22Rv1 (cell line): ENCODE data around the gene MEF2D.

ENCODE experiments used
- H3K27ac ChIP-seq: fragments of 450-650 bp; 2 replicates; pipeline ENCODE4 v1.5.1; 2017
- CTCF ChIP-seq: fragments of 450-650 bp; IDR thresholded peaks from 2 replicates; pipeline ENCODE4 v1.5.1; 2017; ENCODE audit warnings: mild to moderate bottlenecking
- ZFX ChIP-seq: fragments of 450-650 bp; IDR thresholded peaks from 2 replicates; pipeline ENCODE4 v1.6.1; 2017; ENCODE audit warnings: antibody characterized with exemption, borderline replicate concordance

Gene MEF2D

GRCh38 chr1:156448134-156448967, 52.2 kb downstream of the MEF2D start:
- TF ChIP-seq CTCF = no peak
- no peak for TF ChIP-seq ZFX
- no peak overlapping the region for H3K27ac ChIP-seq

GRCh38 chr1:156445789-156446263, 54.7 kb downstream of the MEF2D start:
- no peak overlapping the region for H3K27ac ChIP-seq
- no peak for TF ChIP-seq ZFX
- TF ChIP-seq CTCF = peak; percentile 99

GRCh38 chr1:156444407-156445001, 56.1 kb downstream of the MEF2D start:
- no peak overlapping the region for H3K27ac ChIP-seq
- TF ChIP-seq ZFX (no peak), CTCF (peak; percentile 82)

- no peak for TF ChIP-seq ZFX
- TF ChIP-seq CTCF = no peak
- no peak overlapping the region for H3K27ac ChIP-seq
Observed at GRCh38 chr1:156443286-156443685, 57.3 kb downstream of the MEF2D start.

GRCh38 chr1:156440654-156441437, 59.7 kb downstream of the MEF2D start:
- no peak for TF ChIP-seq ZFX
- no peak for TF ChIP-seq CTCF

GRCh38 chr1:156439777-156440183, 60.8 kb downstream of the MEF2D start:
- H3K27ac ChIP-seq = no peak overlapping the region
- TF ChIP-seq CTCF = no peak
- no peak for TF ChIP-seq ZFX

More at GRCh38 chr1:156440654-156441437, 59.7 kb downstream of the MEF2D start:
- H3K27ac ChIP-seq = no peak overlapping the region
